GM18499 (cell line): Measurements from ENCODE around the gene IDUA.

Source experiments
- ATAC-seq: cut with Tn5 transposase; IDR thresholded peaks from one replicate; pipeline ENCODE4 v1.9.1; 2021; ENCODE audit warnings: moderate number of reproducible peaks; ENCODE audit not compliant: insufficient read depth, unreplicated experiment

The IDUA gene

GRCh38 chr4:1027219-1027914 lies 40.5 kb downstream of the IDUA start:
- no peak for ATAC-seq

DNA sequence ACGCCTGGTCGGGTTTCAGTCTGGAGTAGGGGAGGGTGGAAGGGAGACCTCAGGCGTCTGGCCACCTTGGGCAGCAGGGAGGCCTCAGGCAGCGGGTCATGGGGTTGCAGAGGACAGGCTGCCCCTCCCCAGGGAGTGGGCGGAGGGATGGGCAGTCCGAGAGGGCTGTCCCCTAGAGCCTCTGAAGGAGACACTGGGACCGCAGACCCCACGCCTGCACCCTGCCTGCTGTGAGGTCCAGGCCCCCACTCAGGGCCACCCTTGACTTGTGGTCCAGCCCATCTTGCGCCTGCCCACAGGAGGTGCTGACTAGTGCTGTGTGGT lies 41.0 kb downstream of the IDUA start:
- no peak for ATAC-seq

GRCh38 chr4:1028574-1029220 lies 41.9 kb downstream of the IDUA start:
- no peak for ATAC-seq

DNA sequence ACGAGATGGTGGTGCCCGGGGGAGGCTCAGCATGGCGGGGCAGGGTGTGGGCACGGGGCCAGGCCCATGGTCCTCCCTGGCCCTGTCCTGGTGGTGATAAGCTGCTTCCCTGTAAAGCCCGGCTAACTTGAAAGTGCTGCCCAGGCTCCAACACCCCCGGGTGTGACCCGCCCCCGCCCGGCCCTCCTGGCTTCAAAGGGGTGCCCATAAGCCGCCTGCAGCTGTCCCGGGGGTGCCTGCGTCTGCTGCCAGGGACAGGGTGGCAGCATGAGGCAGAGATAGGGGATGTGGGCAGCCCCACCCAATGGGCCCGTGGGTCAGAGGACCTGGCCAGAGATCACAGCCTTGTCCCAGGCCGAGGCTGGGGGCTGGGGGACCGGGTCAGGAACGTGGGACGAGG lies 42.7 kb downstream of the IDUA start:
- no peak for ATAC-seq

DNA sequence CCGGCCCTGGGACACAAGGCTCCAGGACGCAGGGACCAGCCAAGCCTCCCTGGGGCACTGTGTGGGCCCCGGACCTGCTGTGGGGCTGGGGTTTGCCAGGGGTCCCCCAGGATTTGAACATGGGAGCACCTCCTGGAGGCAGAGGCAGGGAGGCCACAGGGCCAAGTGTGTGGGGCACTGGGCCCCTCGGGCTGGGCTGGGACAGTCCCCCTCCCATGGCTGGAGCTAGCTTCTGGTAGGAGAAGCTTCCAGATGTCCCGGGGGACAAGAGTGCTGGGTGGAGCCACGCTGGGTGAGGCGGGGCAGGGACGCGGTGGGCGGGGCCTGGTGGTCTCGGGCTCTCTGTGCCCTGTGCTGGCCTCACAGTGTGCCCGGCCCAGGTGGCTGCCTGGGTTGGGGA lies 43.2 kb downstream of the IDUA start:
- no peak for ATAC-seq

- ATAC-seq = no peak
These were observed 43.7 kb downstream of the IDUA start for GRCh38 chr4:1030559-1030958.

DNA sequence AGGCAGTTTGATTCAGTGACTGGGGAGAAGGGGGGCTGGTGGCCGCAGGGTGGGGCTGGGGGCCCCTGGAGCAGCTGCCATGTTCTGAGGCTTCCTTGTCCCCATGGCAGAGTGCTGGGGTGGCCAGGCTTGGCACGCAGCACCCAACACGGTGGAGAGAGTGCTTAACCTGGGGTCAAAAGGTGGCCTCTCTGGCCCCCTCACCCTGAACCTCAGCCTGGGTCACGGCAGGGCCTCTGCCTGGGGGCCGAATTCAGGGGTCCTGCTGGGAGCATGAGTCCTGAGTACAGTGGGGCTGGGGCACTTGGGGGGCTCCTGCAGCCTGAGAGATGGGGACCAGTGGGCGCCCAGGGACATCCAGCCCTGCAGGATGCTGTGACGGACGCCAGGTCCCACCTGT lies 44.5 kb downstream of the IDUA start:
- ATAC-seq = no peak

GRCh38 chr4:1031956-1032795 lies 45.3 kb downstream of the IDUA start:
- no peak for ATAC-seq

GRCh38 chr4:1032861-1033260 lies 46.0 kb downstream of the IDUA start:
- ATAC-seq = no peak

GRCh38 chr4:1033840-1034551 lies 47.2 kb downstream of the IDUA start:
- no peak for ATAC-seq

DNA sequence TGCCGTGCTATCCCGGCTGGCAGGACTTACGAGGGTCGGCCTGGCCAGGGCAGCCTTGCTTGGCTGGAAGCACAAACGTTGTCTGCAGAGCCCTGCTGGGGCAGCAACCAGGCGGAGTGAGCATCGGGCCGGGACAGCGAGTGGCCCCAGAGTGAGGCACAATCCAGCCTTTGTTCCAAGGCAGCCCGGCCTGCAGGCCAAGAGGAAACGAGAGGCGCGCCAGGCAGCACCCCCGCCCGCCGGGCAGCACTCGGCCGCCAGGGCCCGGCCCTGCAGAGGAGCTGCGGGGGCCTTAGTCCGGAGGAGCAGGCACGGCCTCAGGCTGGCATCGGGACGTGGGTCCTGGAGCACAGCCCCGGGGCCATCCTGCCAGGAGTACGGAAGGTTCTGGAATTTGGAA lies 48.7 kb downstream of the IDUA start:
- no peak for ATAC-seq

- ATAC-seq = no peak
These were observed 49.3 kb downstream of the IDUA start for GRCh38 chr4:1036095-1036494.

GRCh38 chr4:1036976-1037810 lies 50.3 kb downstream of the IDUA start:
- ATAC-seq = no peak

DNA sequence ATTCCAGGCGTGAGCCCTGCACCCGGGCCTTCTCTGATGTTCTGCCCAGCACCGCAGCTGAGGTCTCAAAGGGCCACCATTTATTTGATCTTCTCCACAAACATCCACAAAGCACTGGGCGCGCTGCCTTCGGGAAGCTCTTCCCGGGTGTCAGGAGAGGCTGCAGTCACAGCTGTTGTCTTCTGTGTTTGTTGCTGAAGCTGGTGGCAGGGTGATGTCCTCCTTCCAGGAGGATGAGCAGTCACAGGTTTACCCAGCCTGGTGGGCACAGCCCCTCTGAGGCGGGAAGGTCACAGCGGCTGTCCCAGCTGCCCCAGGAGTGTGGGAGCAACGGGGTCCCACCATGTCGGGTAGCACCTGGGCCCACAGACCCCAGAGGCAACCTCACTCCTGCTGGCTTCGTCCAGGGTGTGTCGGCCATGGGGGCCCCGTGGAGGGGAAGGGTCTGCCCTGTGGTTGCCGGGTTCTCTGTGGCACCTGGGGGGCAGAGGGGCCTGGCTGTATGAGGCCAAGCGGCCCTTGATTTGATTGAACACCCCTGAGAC lies 52.2 kb downstream of the IDUA start:
- no peak for ATAC-seq

DNA sequence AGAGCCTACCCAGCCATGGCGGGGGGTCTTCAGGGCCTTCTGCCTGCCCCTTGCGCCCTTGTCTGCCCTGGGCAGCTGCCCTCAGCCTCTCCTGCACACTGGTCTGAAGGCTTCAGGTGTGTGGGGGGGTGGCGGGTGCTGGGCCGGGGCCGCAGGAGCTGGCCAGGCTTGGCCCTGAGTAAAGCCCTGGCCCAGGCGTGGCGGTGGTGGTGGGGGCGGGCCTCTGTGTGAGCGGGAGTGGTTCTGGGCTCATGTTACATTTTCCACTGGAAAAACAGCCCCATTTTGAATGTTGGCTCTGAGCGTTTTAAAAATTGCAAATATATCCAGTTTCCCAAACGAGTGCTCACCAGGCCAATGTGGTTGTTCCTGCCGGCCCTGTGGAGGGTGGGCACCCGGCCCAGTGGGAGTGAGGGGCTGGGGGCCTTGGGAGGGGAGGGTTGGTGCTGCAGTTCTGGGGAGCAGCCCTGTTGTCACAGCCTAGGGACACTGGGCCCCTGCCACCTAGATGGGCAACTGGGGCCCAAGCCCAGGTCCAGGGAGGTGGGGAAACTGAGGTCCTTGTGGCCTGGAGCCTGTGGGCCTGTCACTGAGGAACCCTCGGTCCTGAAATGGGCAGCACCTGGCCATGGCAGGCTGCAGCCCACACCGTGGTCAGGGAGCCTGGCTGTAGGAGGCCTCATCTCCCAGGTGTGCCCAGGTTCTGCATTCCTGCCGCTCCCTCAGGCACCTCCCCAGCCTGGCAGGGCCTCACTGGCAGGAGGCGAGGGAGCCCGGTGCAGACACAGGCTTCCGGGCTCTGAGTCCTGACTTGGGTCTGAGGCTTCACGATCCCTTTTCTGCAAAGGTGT lies 52.9 kb downstream of the IDUA start:
- ATAC-seq = no peak

- no peak for ATAC-seq
These were observed 53.7 kb downstream of the IDUA start for GRCh38 chr4:1040344-1041146.

DNA sequence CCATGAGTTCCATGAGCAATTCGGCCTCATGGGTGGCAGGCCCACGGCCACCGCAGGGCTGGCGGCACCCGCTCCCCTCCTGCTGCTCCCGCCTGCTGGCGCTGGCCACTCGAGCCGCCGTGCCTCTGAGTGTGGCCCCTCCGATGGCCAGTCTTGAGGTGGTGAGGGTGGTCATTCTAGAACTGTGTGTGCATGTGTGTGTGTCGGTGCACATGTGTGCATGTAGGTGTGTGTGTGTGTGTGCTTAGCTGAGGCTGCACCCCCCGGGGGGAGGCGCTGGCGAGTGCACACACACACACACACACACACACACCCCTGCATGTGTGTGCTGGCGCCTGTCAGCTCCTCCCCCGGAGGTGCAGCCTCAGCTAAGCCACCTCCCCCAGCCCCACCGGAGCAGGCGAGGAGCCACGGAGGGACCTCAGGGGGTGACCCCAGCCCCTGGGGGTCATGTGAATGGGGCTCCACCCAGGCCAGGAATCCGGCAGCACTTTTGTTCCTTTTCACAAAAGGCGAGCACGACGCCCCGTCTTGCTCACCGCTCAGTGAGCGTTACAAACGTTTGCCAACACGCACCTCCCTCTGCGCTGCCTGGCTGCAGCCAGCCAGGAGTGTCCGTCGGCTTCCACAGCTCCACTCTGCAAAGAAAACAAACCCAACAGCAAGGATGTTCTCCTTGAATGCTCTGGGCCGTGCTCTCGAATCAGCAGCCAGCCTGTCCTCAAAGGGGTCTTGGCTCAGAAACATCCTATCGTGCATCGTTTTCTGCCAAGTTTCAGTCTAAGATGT lies 54.5 kb downstream of the IDUA start:
- ATAC-seq = no peak
